K562 (cell line): ENCODE data around the gene SOX12. TPM values are rescaled to one million over a fixed set of nuclear protein-coding genes. Genes with fewer than 3 reads are reported as not detected.
A peak's percentile ranks its signal among the peaks of the same experiment; 100 is the strongest.

ENCODE experiments used
- BHLHE40 ChIP-seq: IDR thresholded peaks from 2 replicates; pipeline ENCODE4 v1.6.1; 2011; ENCODE audit warnings: low read length, improper control_type of control experiment
- CBX3 ChIP-seq, 2 experiments: IDR thresholded peaks; 1 replicate in 1 of 2; 2 replicates in 1 of 2; pipeline ENCODE4 v1.6.1; 2012; ENCODE audit warnings: inconsistent platforms in 2 of 2, low read length in 2 of 2, borderline replicate concordance in 1 of 2, control low read depth in 1 of 2
- CGGBP1 ChIP-seq: fragments of 250-450 bp; sonication (Bioruptor Pico); IDR thresholded peaks from 2 replicates; pipeline ENCODE4 v1.9.0; 2021; ENCODE audit warnings: mild to moderate bottlenecking
- HDGF ChIP-seq: fragments of 450-650 bp; IDR thresholded peaks from 2 replicates; pipeline ENCODE4 v1.6.1; 2016
- LEF1 ChIP-seq: fragments of 450-650 bp; IDR thresholded peaks from 2 replicates; pipeline ENCODE4 v1.6.1; 2016; ENCODE audit warnings: mild to moderate bottlenecking
- MTA3 ChIP-seq: fragments of 450-650 bp; formaldehyde crosslinking; IDR thresholded peaks from 2 replicates; pipeline ENCODE4 v1.6.1; 2017; ENCODE audit warnings: mild to moderate bottlenecking, borderline replicate concordance
- SMARCA5 ChIP-seq: fragments of 450-650 bp; IDR thresholded peaks from 2 replicates; pipeline ENCODE4 v1.6.1; 2016
- SRSF3 ChIP-seq: fragments of 200-400 bp; formaldehyde crosslinking; IDR thresholded peaks from 2 replicates; pipeline ENCODE4 v1.6.1; 2016; ENCODE audit warnings: mild to moderate bottlenecking, low read length, moderate library complexity; ENCODE audit not compliant: insufficient read depth
- TAF1 ChIP-seq: IDR thresholded peaks from 2 replicates; pipeline ENCODE4 v1.6.1; 2011; ENCODE audit warnings: mild to moderate bottlenecking, low read length, moderate library complexity; ENCODE audit not compliant: insufficient read depth, control insufficient read depth, severe bottlenecking; ENCODE audit errors: extremely low read depth
- TGIF2 ChIP-seq: sonication (generic); formaldehyde crosslinking; IDR thresholded peaks from 2 replicates; pipeline ENCODE4 v1.8.1; 2022; ENCODE audit warnings: mild to moderate bottlenecking, missing genetic modification reagents, moderate library complexity
- WHSC1 ChIP-seq: IDR thresholded peaks from one replicate; pipeline ENCODE4 v1.6.1; 2012; ENCODE audit warnings: low read length, control low read depth, inconsistent platforms
- ZFX ChIP-seq: sonication (generic); formaldehyde crosslinking; IDR thresholded peaks from 2 replicates; pipeline ENCODE4 v1.8.0; 2022; ENCODE audit warnings: mild to moderate bottlenecking, missing genetic modification reagents, moderate library complexity
- ZNF408 ChIP-seq: fragments of 250-450 bp; sonication (Bioruptor Pico); IDR thresholded peaks from 2 replicates; pipeline ENCODE4 v1.4.0; 2020; ENCODE audit warnings: low read depth, mild to moderate bottlenecking, moderate library complexity
- polyA plus RNA-seq, 8 experiments: library from polyadenylated mRNA; depleted of rRNA in 4 of 8; stranded (reverse) in 5 of 8; unstranded in 3 of 8; fragments of >200 nt; fragmentation: Nextera tagmentation in 2 of 8; fragmentation: Illumina TruSeq in 1 of 8; extraction: Ambion mirVana in 2 of 8; extraction: Trizol in 1 of 8; gene quantifications; 2 replicates each; pipeline versions ENCODE4 v1.2.1 to v1.2.3, GENCODE V29; 2011 to 2014; ENCODE audit warnings: inconsistent platforms in 1 of 8, missing spikeins in 1 of 8
- total RNA-seq, 7 experiments: library from RNA; depleted of rRNA in 6 of 7; stranded (reverse); fragments of >200 nt in 6 of 7; fragmentation: Illumina TruSeq in 2 of 7; extraction: Trizol in 2 of 7; gene quantifications; 2 replicates each; pipeline versions ENCODE4 v1.2.1 to v1.2.3, GENCODE V29; 2011 to 2021; ENCODE audit warnings: low replicate concordance in 1 of 7
- TF ChIP-seq, protein P1 (sequence below), 2 experiments: fragments of 450-650 bp; formaldehyde crosslinking in 1 of 2; IDR thresholded peaks; 2 replicates each; pipeline versions ENCODE4 v1.4.0 to v1.6.1; 2014 to 2020; ENCODE audit warnings: mild to moderate bottlenecking in 2 of 2, borderline replicate concordance in 1 of 2, low read depth in 1 of 2
- TF ChIP-seq, protein P2 (sequence below): fragments of 450-650 bp; formaldehyde crosslinking; IDR thresholded peaks from 2 replicates; pipeline ENCODE4 v1.4.0; 2020; ENCODE audit warnings: mild to moderate bottlenecking, mixed read lengths

SOX12 gene
- total and polyA plus RNA-seq, 9 of the 15 experiments (the other 6 are each of a cell fraction or from before 2014, with no cell fraction given), result 0.42 to 26.3 (median 2.6) TPM

- TF ChIP-seq, protein P1, sequence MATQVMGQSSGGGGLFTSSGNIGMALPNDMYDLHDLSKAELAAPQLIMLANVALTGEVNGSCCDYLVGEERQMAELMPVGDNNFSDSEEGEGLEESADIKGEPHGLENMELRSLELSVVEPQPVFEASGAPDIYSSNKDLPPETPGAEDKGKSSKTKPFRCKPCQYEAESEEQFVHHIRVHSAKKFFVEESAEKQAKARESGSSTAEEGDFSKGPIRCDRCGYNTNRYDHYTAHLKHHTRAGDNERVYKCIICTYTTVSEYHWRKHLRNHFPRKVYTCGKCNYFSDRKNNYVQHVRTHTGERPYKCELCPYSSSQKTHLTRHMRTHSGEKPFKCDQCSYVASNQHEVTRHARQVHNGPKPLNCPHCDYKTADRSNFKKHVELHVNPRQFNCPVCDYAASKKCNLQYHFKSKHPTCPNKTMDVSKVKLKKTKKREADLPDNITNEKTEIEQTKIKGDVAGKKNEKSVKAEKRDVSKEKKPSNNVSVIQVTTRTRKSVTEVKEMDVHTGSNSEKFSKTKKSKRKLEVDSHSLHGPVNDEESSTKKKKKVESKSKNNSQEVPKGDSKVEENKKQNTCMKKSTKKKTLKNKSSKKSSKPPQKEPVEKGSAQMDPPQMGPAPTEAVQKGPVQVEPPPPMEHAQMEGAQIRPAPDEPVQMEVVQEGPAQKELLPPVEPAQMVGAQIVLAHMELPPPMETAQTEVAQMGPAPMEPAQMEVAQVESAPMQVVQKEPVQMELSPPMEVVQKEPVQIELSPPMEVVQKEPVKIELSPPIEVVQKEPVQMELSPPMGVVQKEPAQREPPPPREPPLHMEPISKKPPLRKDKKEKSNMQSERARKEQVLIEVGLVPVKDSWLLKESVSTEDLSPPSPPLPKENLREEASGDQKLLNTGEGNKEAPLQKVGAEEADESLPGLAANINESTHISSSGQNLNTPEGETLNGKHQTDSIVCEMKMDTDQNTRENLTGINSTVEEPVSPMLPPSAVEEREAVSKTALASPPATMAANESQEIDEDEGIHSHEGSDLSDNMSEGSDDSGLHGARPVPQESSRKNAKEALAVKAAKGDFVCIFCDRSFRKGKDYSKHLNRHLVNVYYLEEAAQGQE (IDR thresholded peaks at IDR 0.05; ENCODE audit: borderline replicate concordance), result no peak
- TF ChIP-seq, protein P1 (CRISPR knock-in tag; IDR thresholded peaks at IDR 0.05; ENCODE audit: low read depth), result no peak
- TF ChIP-seq TGIF2 (CRISPR knock-in tag) (no peak), CBX3 (IDR thresholded peaks at IDR 0.05; ENCODE audit: borderline replicate concordance in 1 of 2, low read length in 2 of 2) (no peak), CGGBP1 (CRISPR knock-in tag) (no peak), LEF1 (no peak), SMARCA5 (no peak), TAF1 (no peak), MTA3 (no peak), ZFX (CRISPR knock-in tag) (no peak; the same call in 1 of the 2 replicates), BHLHE40 (no peak), WHSC1 (no peak), SRSF3 (no peak), ZNF408 (CRISPR knock-in tag) (no peak), HDGF (0 out of 2 replicates have a peak, but pooled peaks have one; percentile 54)
- TF ChIP-seq, protein P2, sequence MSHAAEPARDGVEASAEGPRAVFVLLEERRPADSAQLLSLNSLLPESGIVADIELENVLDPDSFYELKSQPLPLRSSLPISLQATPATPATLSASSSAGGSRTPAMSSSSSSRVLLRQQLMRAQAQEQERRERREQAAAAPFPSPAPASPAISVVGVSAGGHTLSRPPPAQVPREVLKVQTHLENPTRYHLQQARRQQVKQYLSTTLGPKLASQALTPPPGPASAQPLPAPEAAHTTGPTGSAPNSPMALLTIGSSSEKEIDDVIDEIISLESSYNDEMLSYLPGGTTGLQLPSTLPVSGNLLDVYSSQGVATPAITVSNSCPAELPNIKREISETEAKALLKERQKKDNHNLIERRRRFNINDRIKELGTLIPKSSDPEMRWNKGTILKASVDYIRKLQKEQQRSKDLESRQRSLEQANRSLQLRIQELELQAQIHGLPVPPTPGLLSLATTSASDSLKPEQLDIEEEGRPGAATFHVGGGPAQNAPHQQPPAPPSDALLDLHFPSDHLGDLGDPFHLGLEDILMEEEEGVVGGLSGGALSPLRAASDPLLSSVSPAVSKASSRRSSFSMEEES (CRISPR knock-in tag), result no peak
These were observed 27.2 kb upstream of the SOX12 start (continued) for GRCh38 chr20:297925-298775.
